NCI-H446 (cell line): Measurements from ENCODE around the gene RBM39.
"Not testable (repeated sequence)": the region's sequence is repeated elsewhere in the genome, so short reads cannot be mapped to it uniquely, and the experiment has no call there.

Source experiments
- DNase-seq, 2 experiments: peaks; one replicate each; lab custom pipeline; 2025; lab: John Stamatoyannopoulos, UW

RBM39 gene

GRCh38 chr20:35756404-35756803 is 14.3 kb upstream of the RBM39 start:
- DNase-seq: no peak

- no peak for DNase-seq
Measured at GRCh38 chr20:35750611-35751010, 8.6 kb upstream of the RBM39 start.

GRCh38 chr20:35744492-35744841 is 2.4 kb upstream of the RBM39 start:
- not testable (repeated sequence) for DNase-seq

- DNase-seq: no peak
Measured at GRCh38 chr20:35743693-35744491, 1.8 kb upstream of the RBM39 start.

- no peak for DNase-seq
Measured at GRCh38 chr20:35742741-35743523, 872 bp upstream of the RBM39 start.

- DNase-seq: no peak
Measured at GRCh38 chr20:35739294-35740163, 2.5 kb downstream of the RBM39 start.

GRCh38 chr20:35738410-35739179 is 3.5 kb downstream of the RBM39 start:
- no peak for DNase-seq

- no peak for DNase-seq
Measured at GRCh38 chr20:35737865-35738333, 4.2 kb downstream of the RBM39 start.

GRCh38 chr20:35735826-35736470 is 6.1 kb downstream of the RBM39 start:
- no peak for DNase-seq

- no peak for DNase-seq
Measured at GRCh38 chr20:35734777-35735649, 7.0 kb downstream of the RBM39 start.

GRCh38 chr20:35734374-35734773 is 7.7 kb downstream of the RBM39 start:
- no peak for DNase-seq

- DNase-seq: no peak
Measured at GRCh38 chr20:35732644-35732982, 9.4 kb downstream of the RBM39 start.

GRCh38 chr20:35731862-35732643 is 10.0 kb downstream of the RBM39 start:
- no peak for DNase-seq

- no peak for DNase-seq
Measured at GRCh38 chr20:35731469-35731788, 10.6 kb downstream of the RBM39 start.

GRCh38 chr20:35730583-35731468 is 11.2 kb downstream of the RBM39 start:
- DNase-seq: no peak

- DNase-seq: no peak
Measured at GRCh38 chr20:35729836-35730582, 12.1 kb downstream of the RBM39 start.

GRCh38 chr20:35729283-35729807 is 12.7 kb downstream of the RBM39 start:
- DNase-seq: no peak
